Suprapubic skin (tissue), 4 donors: Measurements from ENCODE around the gene WDR62. TPM values are rescaled to one million over a fixed set of nuclear protein-coding genes. Genes with fewer than 3 reads are reported as not detected.

Experiments
- DNase-seq, 2 donors: peaks; one replicate each; pipeline ENCODE4 v3.0.0-alpha.2; 2019; ENCODE audit warnings: low spot score in 2 of 2
- H3K27ac ChIP-seq: fragments of 200-600 bp; sonication (generic); one replicate; pipeline ENCODE4 v1.5.1; 2019
- H3K27me3 ChIP-seq: fragments of 200-600 bp; sonication (generic); one replicate; pipeline ENCODE4 v1.5.1; 2019
- H3K36me3 ChIP-seq: fragments of 200-600 bp; sonication (generic); one replicate; pipeline ENCODE4 v1.5.1; 2019
- H3K4me1 ChIP-seq: fragments of 200-600 bp; sonication (generic); one replicate; pipeline ENCODE4 v1.5.1; 2019
- H3K4me3 ChIP-seq: fragments of 200-600 bp; sonication (generic); one replicate; pipeline ENCODE4 v1.5.1; 2019; ENCODE audit warnings: mild to moderate bottlenecking
- H3K9me3 ChIP-seq: fragments of 200-600 bp; sonication (generic); one replicate; pipeline ENCODE4 v1.5.1; 2019
- CTCF ChIP-seq, 2 donors: fragments of 200-600 bp in 1 of 2; fragments of 450-650 bp in 1 of 2; sonication (generic) in 1 of 2; IDR thresholded peaks; one replicate each; pipeline ENCODE4 v1.5.1; 2016 to 2019; ENCODE audit warnings: antibody characterized with exemption in 2 of 2, mild to moderate bottlenecking in 1 of 2, moderate library complexity in 1 of 2
- EP300 ChIP-seq: sonication (generic); formaldehyde crosslinking; IDR thresholded peaks from one replicate; pipeline ENCODE4 v1.6.1; 2017; ENCODE audit warnings: antibody characterized with exemption
- POLR2A ChIP-seq, 2 donors: fragments of 450-650 bp; IDR thresholded peaks; one replicate each; pipeline ENCODE4 v1.6.1; 2017; ENCODE audit warnings: antibody characterized with exemption in 2 of 2, mild to moderate bottlenecking in 2 of 2, moderate library complexity in 2 of 2
- POLR2AphosphoS5 ChIP-seq, 3 donors: sonication (generic); formaldehyde crosslinking; IDR thresholded peaks; one replicate each; pipeline ENCODE4 v1.6.1; 2017; ENCODE audit warnings: antibody characterized with exemption in 3 of 3
- WGBS: methylation state at CpG from one replicate; pipeline ENCODE4 v1.1.5; 2018; 5-methylcytosine and 5-hydroxymethylcytosine counted together
- total RNA-seq, 4 donors: library from RNA; depleted of rRNA; stranded (reverse); fragments of >200 nt; gene quantifications; one replicate each; pipeline ENCODE4 v1.1.0, GENCODE V29; 2016

The WDR62 gene
- total RNA-seq, 4 donors from 2014 or later, result 1.4 to 3.7 (median 1.8) TPM

GRCh38 chr19:36084231-36085009, 29.7 kb downstream of the WDR62 start:
- DNase-seq, result no peak
- 91% methylated on average over 9 of the region's 12 CpGs for WGBS
- Histone ChIP-seq H3K4me3 (no peak overlapping the region), H3K27ac (no peak overlapping the region), H3K9me3 (no peaks in the 10 kb centered on the region), H3K4me1 (peaks cover 5% of the 10 kb centered on the region), H3K36me3 (no peaks in the 10 kb centered on the region), H3K27me3 (no peaks in the 10 kb centered on the region)
- no peak for TF ChIP-seq EP300
- TF ChIP-seq POLR2AphosphoS5 (IDR thresholded peaks at IDR 0.05), result no peak
- TF ChIP-seq CTCF (IDR thresholded peaks at IDR 0.05), result no peak
- TF ChIP-seq POLR2A (IDR thresholded peaks at IDR 0.05), result no peak

- DNase-seq, result no peak
- no peaks in the 10 kb centered on the region for H3K27me3 ChIP-seq
- H3K36me3 ChIP-seq, result no peaks in the 10 kb centered on the region
- no peak for TF ChIP-seq POLR2A (IDR thresholded peaks at IDR 0.05)
- TF ChIP-seq EP300, result no peak
- no peak for TF ChIP-seq CTCF (IDR thresholded peaks at IDR 0.05)
- no peak for TF ChIP-seq POLR2AphosphoS5 (IDR thresholded peaks at IDR 0.05)
- WGBS, result 96% methylated on average over 8 of the region's 9 CpGs
- no peak overlapping the region for H3K4me3 ChIP-seq
- H3K4me1 ChIP-seq, result peaks cover 5% of the 10 kb centered on the region
- no peaks in the 10 kb centered on the region for H3K9me3 ChIP-seq
- no peak overlapping the region for H3K27ac ChIP-seq
These were observed 31.6 kb downstream of the WDR62 start for GRCh38 chr19:36086326-36086725.

GRCh38 chr19:36089847-36090246, 35.1 kb downstream of the WDR62 start:
- Histone ChIP-seq H3K27me3 (no peaks in the 10 kb centered on the region), H3K4me1 (no peaks in the 10 kb centered on the region), H3K36me3 (no peaks in the 10 kb centered on the region), H3K4me3 (no peak overlapping the region), H3K9me3 (no peaks in the 10 kb centered on the region), H3K27ac (no peak overlapping the region)
- 99% methylated on average over 5 of the region's 5 CpGs for WGBS
- no peak for DNase-seq
- TF ChIP-seq EP300 (no peak), POLR2AphosphoS5 (IDR thresholded peaks at IDR 0.05) (no peak)

- Histone ChIP-seq H3K27ac (no peak overlapping the region), H3K4me1 (no peaks in the 10 kb centered on the region), H3K4me3 (no peak overlapping the region), H3K27me3 (no peaks in the 10 kb centered on the region), H3K9me3 (no peaks in the 10 kb centered on the region), H3K36me3 (no peaks in the 10 kb centered on the region)
- DNase-seq, result no peak
- TF ChIP-seq POLR2AphosphoS5 (IDR thresholded peaks at IDR 0.05) (no peak), CTCF (IDR thresholded peaks at IDR 0.05) (no peak), EP300 (no peak), POLR2A (IDR thresholded peaks at IDR 0.05) (no peak)
- 71% methylated on average over 8 of the region's 13 CpGs for WGBS
These were observed 36.4 kb downstream of the WDR62 start for GRCh38 chr19:36090910-36091695.

- Histone ChIP-seq H3K27me3 (no peaks in the 10 kb centered on the region), H3K9me3 (no peaks in the 10 kb centered on the region), H3K4me3 (no peak overlapping the region), H3K36me3 (no peaks in the 10 kb centered on the region), H3K27ac (no peak overlapping the region), H3K4me1 (no peaks in the 10 kb centered on the region)
- TF ChIP-seq POLR2AphosphoS5 (IDR thresholded peaks at IDR 0.05), result no peak
- TF ChIP-seq CTCF (IDR thresholded peaks at IDR 0.05), result no peak
- no peak for TF ChIP-seq POLR2A (IDR thresholded peaks at IDR 0.05)
- no peak for TF ChIP-seq EP300
- DNase-seq, result no peak
- 93% methylated on average over 6 of the region's 7 CpGs for WGBS
These were observed 37.9 kb downstream of the WDR62 start for GRCh38 chr19:36092566-36092965.
